Parietal lobe (tissue), 2 donors: ENCODE measurements around the gene DUOX2. TPM values are rescaled to one million over a fixed set of nuclear protein-coding genes. Genes with fewer than 3 reads are reported as not detected.

Experiments
- small RNA-seq: library from RNA; depleted of rRNA; stranded (forward); fragments of <200 nt; gene quantifications from one replicate; pipeline ENCODE3, GENCODE V24; 2014; ENCODE audit warnings: low replicate concordance
- total RNA-seq: library from RNA; depleted of rRNA; stranded (reverse); fragments of >200 nt; gene quantifications from one replicate; pipeline ENCODE4 v1.2.3, GENCODE V29; 2014

The DUOX2 gene
- not detected for total RNA-seq

GRCh38 chr15:45114076-45114750, at the start of gene DUOX2, which contains the start of gene DUOXA2:
DUOX2 (minus strand) TSS chr15:45114172; CDS start chr15:45113411, 761 bp downstream.
DUOXA2 (plus strand) TSS chr15:45114326; CDS start chr15:45114606, 280 bp downstream.

GRCh38 chr15:45129651-45130129, 15.7 kb upstream of the DUOX2 start, which contains the start of the genes DUOX1 and DUOXA1:
DUOX1 (plus strand) TSS chr15:45129994; CDS start chr15:45131967, 1,973 bp downstream.
DUOXA1 (minus strand) TSS chr15:45129879; CDS start chr15:45123014, 6,865 bp downstream.

Small RNA genes lying within 50 kb of the gene (small RNA-seq; reads per million reads assigned to genes)
- gene RF00019: not detected

Other genes starting within 250 kb of the DUOX2 start
- not detected for gene TERB2, start 157.5 kb downstream of the DUOX2 start, total RNA-seq
- 7.8 TPM for gene SORD, start 91.0 kb downstream of the DUOX2 start, total RNA-seq
- not detected for gene DUOXA2, start 154 bp upstream of the DUOX2 start, total RNA-seq
- gene DUOXA1, start 15.7 kb upstream of the DUOX2 start, total RNA-seq: not detected
- gene DUOX1, start 15.8 kb upstream of the DUOX2 start, total RNA-seq: not detected
- 72.0 TPM for gene SHF, start 73.8 kb upstream of the DUOX2 start, total RNA-seq
- gene SLC28A2, start 138.1 kb upstream of the DUOX2 start, total RNA-seq: not detected